H1 (cell line): ENCODE data around the gene C20orf141. TPM values are rescaled to one million over a fixed set of nuclear protein-coding genes. Genes with fewer than 3 reads are reported as not detected.

Experiments
- GTF2F1 ChIP-seq: IDR thresholded peaks from 2 replicates; pipeline ENCODE4 v1.6.1; 2012; ENCODE audit warnings: low read depth, low read length, improper control_type of control experiment, borderline replicate concordance
- SRF ChIP-seq: IDR thresholded peaks from 2 replicates; pipeline ENCODE4 v1.6.1; 2011; ENCODE audit warnings: mild to moderate bottlenecking, low read depth, low read length, moderate library complexity
- TEAD4 ChIP-seq: IDR thresholded peaks from 2 replicates; pipeline ENCODE4 v1.6.1; 2012; ENCODE audit warnings: low read depth, low read length, inconsistent platforms, mixed read lengths
- polyA plus RNA-seq, 7 experiments: library from polyadenylated mRNA; depleted of rRNA in 3 of 7; stranded (reverse) in 5 of 7; unstranded in 2 of 7; fragments of >200 nt in 5 of 7; fragments of 200-250 nt in 2 of 7; gene quantifications; 1 replicate in 5 of 7; 2 replicates in 1 of 7; 4 replicates in 1 of 7; pipeline versions ENCODE4 v1.2.1 to v1.2.3, GENCODE V29; 2011 to 2013; ENCODE audit warnings: missing spikeins in 2 of 7, mixed read lengths in 2 of 7
- total RNA-seq: library from RNA; stranded (reverse); fragmentation: NEBNext Ultra II Directional; extraction: Animal tissue kit (Norgen Biotek cat#: 25700); gene quantifications from 2 replicates; pipeline ENCODE4 v1.2.1, GENCODE V29; 2021
- TF ChIP-seq, protein P1 (sequence below): IDR thresholded peaks from 2 replicates; pipeline ENCODE4 v1.6.1; 2012; ENCODE audit warnings: low read length, inconsistent platforms
- TF ChIP-seq, protein P2 (sequence below): IDR thresholded peaks from 2 replicates; pipeline ENCODE4 v1.6.1; 2011; ENCODE audit warnings: low read length, improper control_type of control experiment
- TF ChIP-seq, protein P3 (sequence below): IDR thresholded peaks from 2 replicates; pipeline ENCODE4 v1.6.1; 2011; ENCODE audit warnings: low read depth, mild to moderate bottlenecking, low read length; ENCODE audit not compliant: insufficient read depth

C20orf141 gene
- total and polyA plus RNA-seq, 2 of the 8 experiments (the other 6 are each of a cell fraction or from before 2014, with no cell fraction given): not detected

DNA sequence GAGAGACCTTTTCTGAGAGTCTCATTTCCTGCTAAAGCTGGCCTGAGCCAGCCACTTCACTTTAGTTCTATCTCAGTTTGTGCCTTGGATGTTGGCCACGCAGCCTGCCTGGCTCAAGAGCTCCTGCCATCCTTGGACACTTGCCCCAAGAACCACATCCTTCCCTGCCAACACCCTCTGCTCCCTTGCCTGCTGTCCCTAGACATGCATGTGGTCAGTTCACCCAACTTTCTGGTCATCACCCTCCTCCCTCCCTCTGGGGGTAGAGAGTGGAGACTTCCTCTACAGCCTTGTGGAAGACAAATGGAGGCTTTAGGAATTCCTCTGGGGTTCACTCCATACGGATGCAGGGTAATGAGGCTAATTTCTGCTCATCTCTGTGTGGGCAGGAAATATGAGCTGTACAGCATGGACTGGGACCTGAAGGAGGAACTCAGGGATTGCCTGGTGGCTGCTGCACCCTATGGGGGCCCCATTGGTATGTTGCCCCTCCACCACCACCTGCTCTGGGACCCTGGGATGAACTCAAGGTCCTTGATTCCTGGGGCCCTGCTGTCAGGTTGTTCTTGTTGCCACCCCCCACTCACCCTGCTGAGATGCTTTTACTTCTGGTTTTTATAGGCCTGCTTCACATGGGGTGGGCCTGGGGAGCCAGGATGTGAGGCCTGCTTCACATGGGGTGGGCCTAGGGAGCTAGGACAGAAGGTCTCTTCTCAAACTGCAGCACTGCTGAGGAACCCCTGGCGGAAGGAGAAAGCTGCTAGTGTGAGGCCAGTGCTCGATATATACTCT, 44.7 kb downstream of the C20orf141 start (continued):
- TF ChIP-seq, protein P1, sequence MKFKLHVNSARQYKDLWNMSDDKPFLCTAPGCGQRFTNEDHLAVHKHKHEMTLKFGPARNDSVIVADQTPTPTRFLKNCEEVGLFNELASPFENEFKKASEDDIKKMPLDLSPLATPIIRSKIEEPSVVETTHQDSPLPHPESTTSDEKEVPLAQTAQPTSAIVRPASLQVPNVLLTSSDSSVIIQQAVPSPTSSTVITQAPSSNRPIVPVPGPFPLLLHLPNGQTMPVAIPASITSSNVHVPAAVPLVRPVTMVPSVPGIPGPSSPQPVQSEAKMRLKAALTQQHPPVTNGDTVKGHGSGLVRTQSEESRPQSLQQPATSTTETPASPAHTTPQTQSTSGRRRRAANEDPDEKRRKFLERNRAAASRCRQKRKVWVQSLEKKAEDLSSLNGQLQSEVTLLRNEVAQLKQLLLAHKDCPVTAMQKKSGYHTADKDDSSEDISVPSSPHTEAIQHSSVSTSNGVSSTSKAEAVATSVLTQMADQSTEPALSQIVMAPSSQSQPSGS: no peak
- TF ChIP-seq TEAD4 (no peak), SRF (no peak), GTF2F1 (no peak)
- TF ChIP-seq, protein P2, sequence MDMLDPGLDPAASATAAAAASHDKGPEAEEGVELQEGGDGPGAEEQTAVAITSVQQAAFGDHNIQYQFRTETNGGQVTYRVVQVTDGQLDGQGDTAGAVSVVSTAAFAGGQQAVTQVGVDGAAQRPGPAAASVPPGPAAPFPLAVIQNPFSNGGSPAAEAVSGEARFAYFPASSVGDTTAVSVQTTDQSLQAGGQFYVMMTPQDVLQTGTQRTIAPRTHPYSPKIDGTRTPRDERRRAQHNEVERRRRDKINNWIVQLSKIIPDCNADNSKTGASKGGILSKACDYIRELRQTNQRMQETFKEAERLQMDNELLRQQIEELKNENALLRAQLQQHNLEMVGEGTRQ: no peak
- TF ChIP-seq, protein P3, sequence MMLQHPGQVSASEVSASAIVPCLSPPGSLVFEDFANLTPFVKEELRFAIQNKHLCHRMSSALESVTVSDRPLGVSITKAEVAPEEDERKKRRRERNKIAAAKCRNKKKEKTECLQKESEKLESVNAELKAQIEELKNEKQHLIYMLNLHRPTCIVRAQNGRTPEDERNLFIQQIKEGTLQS: no peak
